Subcutaneous adipose tissue (tissue), 4 donors: ENCODE measurements around the gene PEPD. TPM values are rescaled to one million over a fixed set of nuclear protein-coding genes. Genes with fewer than 3 reads are reported as not detected.

Experiments
- total RNA-seq, 4 donors: library from RNA; depleted of rRNA; stranded (reverse); fragments of >200 nt; gene quantifications; one replicate each; pipeline ENCODE4 v1.1.0, GENCODE V29; 2016
- TF ChIP-seq, protein P1 (sequence below): fragments of 450-650 bp; IDR thresholded peaks from one replicate; pipeline ENCODE4 v1.5.1; 2016; ENCODE audit warnings: low read depth, mild to moderate bottlenecking, control low read depth, antibody characterized with exemption, moderate library complexity

PEPD gene
- total RNA-seq, 4 donors from 2014 or later, result 71.3 to 110 (median 92.6) TPM

- TF ChIP-seq, protein P1, sequence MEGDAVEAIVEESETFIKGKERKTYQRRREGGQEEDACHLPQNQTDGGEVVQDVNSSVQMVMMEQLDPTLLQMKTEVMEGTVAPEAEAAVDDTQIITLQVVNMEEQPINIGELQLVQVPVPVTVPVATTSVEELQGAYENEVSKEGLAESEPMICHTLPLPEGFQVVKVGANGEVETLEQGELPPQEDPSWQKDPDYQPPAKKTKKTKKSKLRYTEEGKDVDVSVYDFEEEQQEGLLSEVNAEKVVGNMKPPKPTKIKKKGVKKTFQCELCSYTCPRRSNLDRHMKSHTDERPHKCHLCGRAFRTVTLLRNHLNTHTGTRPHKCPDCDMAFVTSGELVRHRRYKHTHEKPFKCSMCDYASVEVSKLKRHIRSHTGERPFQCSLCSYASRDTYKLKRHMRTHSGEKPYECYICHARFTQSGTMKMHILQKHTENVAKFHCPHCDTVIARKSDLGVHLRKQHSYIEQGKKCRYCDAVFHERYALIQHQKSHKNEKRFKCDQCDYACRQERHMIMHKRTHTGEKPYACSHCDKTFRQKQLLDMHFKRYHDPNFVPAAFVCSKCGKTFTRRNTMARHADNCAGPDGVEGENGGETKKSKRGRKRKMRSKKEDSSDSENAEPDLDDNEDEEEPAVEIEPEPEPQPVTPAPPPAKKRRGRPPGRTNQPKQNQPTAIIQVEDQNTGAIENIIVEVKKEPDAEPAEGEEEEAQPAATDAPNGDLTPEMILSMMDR, result no peak
These were observed 158.9 kb downstream of the PEPD start for GRCh38 chr19:33362508-33363228.

GRCh38 chr19:33359581-33359980 is 162.0 kb downstream of the PEPD start:
- TF ChIP-seq, protein P1, result no peak

DNA sequence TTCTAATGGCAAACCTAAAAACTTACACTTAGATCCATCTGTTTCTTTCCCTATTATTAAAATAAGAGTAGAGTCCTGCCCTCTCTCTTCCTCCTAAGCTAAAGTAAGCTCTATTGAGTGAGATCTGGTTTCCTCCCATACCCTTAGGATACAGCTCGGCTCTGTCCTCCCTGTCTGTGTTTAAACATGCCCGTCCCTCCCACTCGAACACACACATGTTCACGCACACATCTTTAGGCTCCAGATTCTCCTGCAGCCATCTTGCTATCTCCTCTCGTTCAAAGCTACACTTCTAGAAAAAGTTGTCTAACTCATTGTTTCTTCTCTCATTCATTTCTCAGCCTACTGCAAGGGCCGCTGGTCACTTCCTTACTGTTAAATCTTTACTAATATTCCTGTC is 163.2 kb downstream of the PEPD start:
- TF ChIP-seq, protein P1, result no peak

- TF ChIP-seq, protein P1, result no peak
These were observed 164.0 kb downstream of the PEPD start for GRCh38 chr19:33357556-33357955.

GRCh38 chr19:33355535-33355934 is 166.1 kb downstream of the PEPD start:
- TF ChIP-seq, protein P1, result no peak

GRCh38 chr19:33350538-33351309 is 170.9 kb downstream of the PEPD start:
- TF ChIP-seq, protein P1, result no peak

- TF ChIP-seq, protein P1, result no peak
These were observed 172.0 kb downstream of the PEPD start for GRCh38 chr19:33349319-33350289.
